CD4-positive, alpha-beta T cell (primary cell): Measurements from ENCODE around the gene SLC31A1. TPM values are rescaled to one million over a fixed set of nuclear protein-coding genes. Genes with fewer than 3 reads are reported as not detected.

ENCODE experiments used
- ATAC-seq: fragments of 200-7000 bp; cut with Tn5 transposase; one replicate; pipeline ENCODE4 v1.10.0; 2022; ENCODE audit warnings: mild to moderate bottlenecking; ENCODE audit not compliant: poor library complexity
- CTCF ChIA-PET: fragments of 350-600 bp; sonication (Branson Sonifier 250); formaldehyde crosslinking; loops from one replicate; lab custom pipeline; 2021; ENCODE audit warnings: antibody characterized with exemption, inconsistent platforms; lab: Charles Lee
- POLR2A ChIA-PET: fragments of 350-600 bp; sonication (Branson Sonifier 250); formaldehyde crosslinking; loops from one replicate; lab custom pipeline; 2021; ENCODE audit warnings: antibody characterized with exemption, inconsistent platforms; lab: Charles Lee
- DNase-seq, 14 experiments: peaks; one replicate each; pipeline ENCODE4 v3.0.0-alpha.2; 2013 to 2020; ENCODE audit warnings: mixed read lengths in 2 of 14
- H3K27ac ChIP-seq, 2 donors: one replicate each; pipeline versions ENCODE4 v1.5.1 to v1.7.0; 2013; ENCODE audit warnings: low read length in 2 of 2, low read depth in 1 of 2, mild to moderate bottlenecking in 1 of 2
- H3K27me3 ChIP-seq, 2 experiments: 1 replicate in 1 of 2; 2 replicates in 1 of 2; pipeline versions ENCODE4 v1.6.1 to v1.7.0; 2013; ENCODE audit warnings: low read length in 2 of 2, control low read depth in 1 of 2, mild to moderate bottlenecking in 1 of 2, moderate library complexity in 1 of 2; ENCODE audit not compliant: insufficient read depth in 2 of 2, control insufficient read depth in 1 of 2
- H3K36me3 ChIP-seq: one replicate; pipeline ENCODE4 v1.6.1; 2013; ENCODE audit warnings: low read length, control low read depth; ENCODE audit not compliant: insufficient read depth
- H3K4me1 ChIP-seq: one replicate; pipeline ENCODE4 v1.6.1; 2013; ENCODE audit warnings: low read length, control low read depth; ENCODE audit not compliant: insufficient read depth
- H3K4me3 ChIP-seq: one replicate; pipeline ENCODE4 v1.5.1; 2013; ENCODE audit warnings: mild to moderate bottlenecking, low read length, moderate library complexity
- H3K9me3 ChIP-seq, 2 experiments: 1 replicate in 1 of 2; 2 replicates in 1 of 2; pipeline versions ENCODE4 v1.6.1 to v1.7.0; 2013; ENCODE audit warnings: low read length in 2 of 2, mild to moderate bottlenecking in 2 of 2, control low read depth in 1 of 2, moderate library complexity in 1 of 2; ENCODE audit not compliant: control insufficient read depth in 1 of 2, insufficient read depth in 1 of 2
- H3K27ac Mint-ChIP-seq: one replicate; pipeline ENCODE4 v1.8.0; 2020; ENCODE audit warnings: mixed read lengths
- H3K27me3 Mint-ChIP-seq: one replicate; pipeline ENCODE4 v1.8.0; 2021; ENCODE audit warnings: mixed read lengths
- H3K36me3 Mint-ChIP-seq: one replicate; pipeline ENCODE4 v1.8.0; 2021; ENCODE audit warnings: low read depth, mixed read lengths
- H3K4me1 Mint-ChIP-seq: one replicate; pipeline ENCODE4 v1.8.0; 2021; ENCODE audit warnings: low read depth, mixed read lengths
- H3K4me3 Mint-ChIP-seq: one replicate; pipeline ENCODE4 v1.8.0; 2020; ENCODE audit warnings: mild to moderate bottlenecking, mixed read lengths
- H3K9me3 Mint-ChIP-seq: one replicate; pipeline ENCODE4 v1.8.0; 2020; ENCODE audit warnings: mixed read lengths
- intact Hi-C, 2 experiments: fragments of 100-400 bp; cut with DNase I in 1 of 2; cut with micrococcal nuclease in 1 of 2; formaldehyde crosslinking; loops; one replicate each; pipeline versions ENCODE4 v1.15.1 to v1.9.0; 2023 to 2025; cut with DNase I, micrococcal nuclease
- total RNA-seq, 174 experiments: library from RNA in 2 of 174; stranded (reverse) in 2 of 174; gene quantifications; one replicate each; pipeline ENCODE4 v1.2.3 and lab custom pipeline; 2021 to 2026
- TF ChIP-seq, protein P1 (sequence below): fragments of 200-600 bp; IDR thresholded peaks from one replicate; pipeline ENCODE4 v1.8.0; 2022; ENCODE audit warnings: antibody characterized with exemption, mild to moderate bottlenecking

SLC31A1 gene
- total RNA-seq, 2 experiments from 2014 or later: 12.1 to 12.3 TPM

DNA sequence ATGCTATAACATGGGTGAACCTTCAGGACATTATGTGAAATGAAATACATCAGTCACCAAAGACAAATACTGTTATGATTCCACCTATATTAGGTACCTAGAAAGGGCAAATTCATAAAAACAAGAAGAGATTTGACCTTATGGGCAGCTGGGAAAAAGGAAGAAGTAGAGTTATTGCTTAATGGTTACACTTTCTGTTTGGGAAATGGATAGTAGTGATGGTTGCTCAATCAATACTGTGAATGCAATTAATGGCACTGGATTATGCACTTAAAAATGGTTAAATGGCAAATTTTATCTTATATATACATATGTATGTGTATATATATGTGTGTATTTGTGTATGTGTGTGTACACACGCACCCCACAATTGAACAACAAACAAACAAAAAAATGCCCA is 15.5 kb upstream of the SLC31A1 start:
- Mint-ChIP-seq H3K27ac (no peak overlapping the region), H3K9me3 (no peaks in the 10 kb centered on the region), H3K4me1 (no peaks in the 10 kb centered on the region), H3K36me3 (peaks cover 100% of the 10 kb centered on the region), H3K27me3 (no peaks in the 10 kb centered on the region), H3K4me3 (no peak overlapping the region)
- no peak overlapping the region for H3K27ac ChIP-seq
- no peaks in the 10 kb centered on the region for H3K27me3 ChIP-seq
- H3K4me1 ChIP-seq: no peaks in the 10 kb centered on the region
- no peaks in the 10 kb centered on the region for H3K9me3 ChIP-seq
- H3K36me3 ChIP-seq: peaks cover 79% of the 10 kb centered on the region
- intact Hi-C loops: loop anchor here in 1 of 2 experiments (1.0 kb wide), 1 partner anchor 10 kb away; no protein-coding TSS in a partner anchor
- H3K4me3 ChIP-seq: no peak overlapping the region
- DNase-seq: no peak
- CTCF ChIA-PET: interaction anchor here (0.6 to 0.7 kb wide), 2 partner anchors 11 to 543 kb away, joined by 3 to 4 read pairs; no protein-coding TSS in a partner anchor
- TF ChIP-seq, protein P1, sequence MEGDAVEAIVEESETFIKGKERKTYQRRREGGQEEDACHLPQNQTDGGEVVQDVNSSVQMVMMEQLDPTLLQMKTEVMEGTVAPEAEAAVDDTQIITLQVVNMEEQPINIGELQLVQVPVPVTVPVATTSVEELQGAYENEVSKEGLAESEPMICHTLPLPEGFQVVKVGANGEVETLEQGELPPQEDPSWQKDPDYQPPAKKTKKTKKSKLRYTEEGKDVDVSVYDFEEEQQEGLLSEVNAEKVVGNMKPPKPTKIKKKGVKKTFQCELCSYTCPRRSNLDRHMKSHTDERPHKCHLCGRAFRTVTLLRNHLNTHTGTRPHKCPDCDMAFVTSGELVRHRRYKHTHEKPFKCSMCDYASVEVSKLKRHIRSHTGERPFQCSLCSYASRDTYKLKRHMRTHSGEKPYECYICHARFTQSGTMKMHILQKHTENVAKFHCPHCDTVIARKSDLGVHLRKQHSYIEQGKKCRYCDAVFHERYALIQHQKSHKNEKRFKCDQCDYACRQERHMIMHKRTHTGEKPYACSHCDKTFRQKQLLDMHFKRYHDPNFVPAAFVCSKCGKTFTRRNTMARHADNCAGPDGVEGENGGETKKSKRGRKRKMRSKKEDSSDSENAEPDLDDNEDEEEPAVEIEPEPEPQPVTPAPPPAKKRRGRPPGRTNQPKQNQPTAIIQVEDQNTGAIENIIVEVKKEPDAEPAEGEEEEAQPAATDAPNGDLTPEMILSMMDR: no peak
- POLR2A ChIA-PET: no interaction called here
- no peak for ATAC-seq

DNA sequence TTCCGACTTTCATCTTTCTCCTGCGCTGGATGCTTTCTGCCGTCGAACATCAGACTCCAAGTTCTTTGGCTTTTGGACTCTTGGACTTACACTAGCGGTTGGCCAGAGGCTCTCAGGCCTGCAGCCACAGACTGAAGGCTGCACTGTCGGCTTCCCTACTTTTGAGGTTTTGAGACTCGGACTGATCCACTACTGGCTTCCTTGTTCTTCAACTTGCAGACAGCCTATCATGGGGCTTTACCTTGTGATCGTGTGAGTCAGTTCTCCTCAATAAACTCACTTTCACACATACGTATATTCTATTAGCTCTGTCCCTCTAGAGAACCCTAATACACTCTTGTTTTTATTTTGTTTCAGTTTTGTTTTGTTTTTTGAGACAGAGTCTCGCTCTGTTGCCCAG is 10.5 kb upstream of the SLC31A1 start:
- intact Hi-C loops: no loop called here
- ChIA-PET POLR2A (interaction anchor here (0.9 kb wide), 1 partner anchor 11 kb away, joined by 3 read pairs; the partner anchor contains the start of genes FKBP15 and SLC31A1), CTCF (no interaction called here)
- peaks cover 83% of the 10 kb centered on the region for H3K36me3 Mint-ChIP-seq
- no peaks in the 10 kb centered on the region for H3K27me3 Mint-ChIP-seq
- no peak overlapping the region for H3K27ac Mint-ChIP-seq
- TF ChIP-seq, protein P1: no peak
- DNase-seq (no peak), ATAC-seq (no peak)
- H3K4me3 Mint-ChIP-seq: no peak overlapping the region
- H3K9me3 Mint-ChIP-seq: no peaks in the 10 kb centered on the region
- peaks cover 53% of the 10 kb centered on the region for H3K36me3 ChIP-seq
- peaks cover 15% of the 10 kb centered on the region for H3K4me1 Mint-ChIP-seq
- H3K9me3 ChIP-seq: no peaks in the 10 kb centered on the region
- H3K27ac ChIP-seq: no peak overlapping the region
- H3K4me1 ChIP-seq: no peaks in the 10 kb centered on the region
- H3K27me3 ChIP-seq: no peaks in the 10 kb centered on the region
- H3K4me3 ChIP-seq: no peak overlapping the region

DNA sequence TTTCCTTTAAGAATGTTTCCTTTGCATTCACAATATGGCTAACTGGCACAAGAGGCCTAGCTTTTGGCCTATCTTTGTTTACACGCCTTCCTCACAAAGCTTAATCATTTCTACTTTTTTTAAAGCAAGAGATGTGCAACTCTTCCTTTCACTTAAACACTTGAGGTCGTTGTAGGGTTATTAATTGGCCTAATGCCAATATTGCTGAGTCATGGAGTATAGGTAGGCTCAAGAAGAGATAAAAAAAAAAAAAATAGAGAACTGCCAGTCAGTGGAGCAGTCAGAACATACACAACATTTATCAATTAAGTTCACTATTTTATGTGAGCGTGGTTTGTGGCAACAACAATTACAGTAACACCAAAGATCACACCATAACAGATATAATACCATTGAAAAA is 6.2 kb upstream of the SLC31A1 start:
- H3K4me1 Mint-ChIP-seq: peaks cover 44% of the 10 kb centered on the region
- ChIA-PET CTCF (interaction anchor here (1.1 kb wide), 1 partner anchor 13 kb away, joined by 4 read pairs; no protein-coding TSS in a partner anchor), POLR2A (no interaction called here)
- TF ChIP-seq, protein P1: no peak
- intact Hi-C loops: no loop called here
- H3K4me3 Mint-ChIP-seq: no peak overlapping the region
- Histone ChIP-seq H3K27ac (no peak overlapping the region), H3K27me3 (no peaks in the 10 kb centered on the region), H3K4me3 (no peak overlapping the region), H3K36me3 (peaks cover 16% of the 10 kb centered on the region), H3K9me3 (no peaks in the 10 kb centered on the region), H3K4me1 (peaks cover 3% of the 10 kb centered on the region)
- H3K36me3 Mint-ChIP-seq: peaks cover 45% of the 10 kb centered on the region
- no peaks in the 10 kb centered on the region for H3K9me3 Mint-ChIP-seq
- peak in 3 of 14 experiments; percentile 52 to 62 (median 56) for DNase-seq
- peak; percentile 44 for ATAC-seq
- H3K27ac Mint-ChIP-seq: peak overlapping the region; percentile 34
- no peaks in the 10 kb centered on the region for H3K27me3 Mint-ChIP-seq
